NCI-H187 (cell line): Measurements from ENCODE around the gene PBX3.

Source experiments
- DNase-seq, 2 experiments: peaks; one replicate each; lab custom pipeline; 2025; lab: John Stamatoyannopoulos, UW

Gene PBX3

DNA sequence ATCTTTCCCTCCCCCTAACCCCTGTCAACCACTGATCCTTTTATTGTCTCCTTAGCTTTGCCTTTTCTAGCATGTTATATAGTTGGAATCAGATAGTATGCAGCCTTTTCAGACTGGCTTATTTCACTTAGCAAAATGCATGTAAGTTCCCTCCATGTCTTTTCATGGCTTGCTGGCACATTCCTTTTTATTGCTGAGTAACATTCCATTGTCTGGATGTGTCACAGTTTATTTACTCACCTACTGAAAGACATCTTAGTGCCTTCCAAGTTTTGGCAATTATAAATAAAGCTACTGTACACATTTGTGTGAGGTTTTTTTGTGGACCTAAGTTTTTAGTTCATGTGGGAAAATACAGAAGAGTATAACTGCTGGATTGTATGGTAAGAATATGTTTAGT, 230.1 kb downstream of the PBX3 start:
- DNase-seq, result no peak

DNA sequence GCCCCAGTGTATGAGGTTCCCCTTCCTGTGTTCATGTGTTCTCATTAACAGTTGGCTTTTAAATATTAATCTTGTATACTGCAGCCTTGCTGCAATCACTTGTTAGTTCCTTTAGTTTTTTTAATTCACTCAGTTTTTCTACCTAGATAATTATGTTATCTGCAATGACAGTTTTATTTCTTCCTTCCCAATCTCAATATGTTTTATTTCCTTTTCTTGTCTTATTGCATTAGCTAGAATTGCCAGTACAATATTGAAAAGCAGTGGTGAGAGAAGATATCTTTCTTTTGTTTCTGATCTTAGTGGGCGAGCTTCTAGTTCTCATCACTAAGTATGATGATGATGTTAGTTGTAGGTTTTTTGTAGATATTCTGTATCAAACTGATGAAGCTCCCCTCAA, 232.2 kb downstream of the PBX3 start:
- DNase-seq, result no peak

DNA sequence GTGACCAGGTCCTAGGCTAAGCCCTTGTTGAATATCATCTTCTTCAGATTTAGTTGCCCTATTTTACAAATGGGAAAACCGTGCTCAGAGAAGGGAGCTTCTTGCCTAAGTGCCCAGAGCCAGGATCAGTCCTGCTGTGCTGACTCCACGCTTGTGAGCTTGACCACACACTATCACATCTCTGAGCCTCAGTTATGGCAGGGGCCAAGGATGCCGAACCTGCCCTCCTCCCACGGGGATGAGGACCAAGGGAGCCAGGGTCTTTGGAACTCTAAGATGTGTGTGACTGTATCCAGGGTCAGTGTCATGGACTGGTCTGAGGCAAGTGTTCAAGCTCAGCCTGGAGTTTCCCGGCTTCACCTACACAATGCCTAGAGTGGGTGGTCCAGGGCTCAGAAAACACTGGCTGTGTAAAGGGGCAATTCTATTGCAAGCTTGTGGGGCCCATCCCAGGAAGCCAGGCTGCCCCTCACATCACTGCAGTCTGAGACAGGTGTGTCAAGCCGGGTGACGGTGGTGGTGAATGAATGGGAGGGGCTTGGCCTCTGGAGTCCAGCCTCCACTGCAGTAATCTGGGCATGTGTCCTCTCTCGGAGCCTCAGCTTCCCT, 235.7 kb downstream of the PBX3 start:
- no peak for DNase-seq

DNA sequence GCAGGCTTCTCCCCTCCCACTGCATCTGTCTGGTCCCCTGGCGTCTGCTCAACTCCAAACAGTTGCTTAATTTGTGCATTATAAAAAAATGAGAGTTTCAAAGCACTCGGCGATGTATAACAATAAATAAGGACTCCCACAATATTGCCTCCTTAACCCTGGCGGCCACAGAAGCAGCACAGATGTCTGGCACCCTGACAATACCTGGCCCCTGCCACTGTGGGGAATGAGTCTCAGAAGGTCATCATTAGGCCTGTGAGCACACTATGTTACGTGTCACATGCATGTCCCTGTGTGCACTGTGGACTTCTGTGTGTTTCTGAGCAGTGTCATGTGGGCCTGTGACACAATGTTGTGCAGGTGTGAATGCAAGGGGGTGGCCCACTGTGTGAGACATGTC, 236.5 kb downstream of the PBX3 start:
- no peak for DNase-seq

DNA sequence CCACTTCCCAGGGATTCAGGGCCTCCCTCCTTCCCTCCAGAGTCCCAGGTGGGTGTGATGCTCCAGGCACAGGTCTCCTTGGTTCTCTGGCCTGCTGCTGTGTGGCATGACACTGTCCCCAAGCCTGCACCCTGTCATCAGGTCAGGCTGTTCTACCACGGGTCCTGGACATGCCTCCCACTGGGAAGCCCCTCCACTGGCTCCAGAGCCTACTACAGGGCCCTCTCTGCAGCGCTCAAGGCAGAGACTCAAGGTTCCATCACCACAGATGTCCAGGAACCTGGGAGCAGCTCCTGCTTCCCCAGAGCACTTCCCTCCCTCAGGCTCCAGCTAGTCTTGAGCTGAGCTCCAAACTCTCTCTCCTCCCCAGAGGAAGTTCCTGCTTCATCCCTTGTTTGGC, 237.3 kb downstream of the PBX3 start:
- no peak for DNase-seq

DNA sequence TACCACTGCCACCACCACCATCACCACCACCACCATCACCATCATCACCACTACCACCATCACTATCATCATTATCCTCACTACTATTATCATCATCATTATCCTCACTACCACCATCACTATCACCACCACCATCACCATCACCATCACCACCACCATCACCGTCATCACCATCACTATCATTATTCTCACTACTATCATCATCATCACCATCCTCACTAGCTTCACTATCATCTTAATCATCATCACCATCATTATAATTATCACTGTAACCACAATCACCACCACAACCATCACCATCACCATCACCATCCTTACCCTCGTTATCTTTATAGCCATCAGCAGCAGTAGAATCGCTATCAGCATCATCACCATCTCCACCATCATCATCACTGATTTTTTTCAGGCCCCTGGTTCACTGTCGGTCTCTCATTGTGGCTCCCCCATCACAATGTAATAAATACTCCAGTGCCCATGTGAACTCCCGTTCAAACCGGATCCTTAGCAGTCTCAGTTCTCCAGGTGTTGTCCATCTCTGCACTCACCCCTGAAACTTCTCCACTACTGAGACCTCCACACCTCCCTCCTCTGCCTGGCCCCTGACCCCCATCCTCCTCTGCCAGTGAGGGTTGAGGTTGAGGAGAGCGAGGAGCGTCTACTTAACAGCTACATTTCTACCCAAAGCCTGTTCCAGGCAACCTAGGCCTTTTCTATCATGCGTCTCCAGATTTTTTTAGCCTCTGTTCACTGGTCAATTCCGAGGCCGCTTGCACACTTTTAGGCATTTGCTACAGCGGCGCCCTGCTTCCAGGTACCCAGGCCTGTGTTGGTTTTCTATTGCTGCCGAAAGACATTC, 238.2 kb downstream of the PBX3 start:
- DNase-seq, result no peak

DNA sequence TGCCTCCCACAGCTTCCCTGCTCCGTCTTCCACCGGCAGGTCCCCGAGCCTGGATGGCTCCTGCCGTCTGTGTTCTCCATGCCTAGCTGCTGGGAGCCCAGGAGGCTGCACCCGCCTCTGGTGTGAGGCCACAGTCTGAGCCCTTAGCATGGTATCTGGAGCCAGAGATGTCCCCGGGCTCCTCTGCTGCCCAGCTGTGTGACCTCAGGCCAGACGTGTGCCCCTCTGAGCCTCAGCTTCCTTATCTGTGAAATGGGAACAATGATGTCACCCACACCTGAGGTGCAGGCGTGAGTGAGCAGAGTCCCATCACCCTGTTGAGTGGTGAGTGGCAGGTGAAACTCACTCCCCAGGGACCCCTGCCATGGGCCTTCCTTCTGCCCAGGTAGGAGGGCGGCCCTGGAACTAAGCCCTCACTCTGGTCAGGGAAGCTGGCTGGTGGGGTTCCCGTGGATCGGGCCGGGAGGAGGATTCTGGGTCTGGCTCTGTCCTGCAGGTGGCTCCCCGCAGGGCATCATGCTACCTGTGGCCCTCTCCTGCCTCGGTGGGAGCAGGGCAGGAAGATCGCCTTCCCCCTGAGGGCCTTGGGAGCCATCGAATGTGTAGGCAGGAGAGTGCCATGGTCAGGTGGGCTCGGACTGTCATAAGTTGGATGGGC, 239.0 kb downstream of the PBX3 start:
- no peak for DNase-seq

DNA sequence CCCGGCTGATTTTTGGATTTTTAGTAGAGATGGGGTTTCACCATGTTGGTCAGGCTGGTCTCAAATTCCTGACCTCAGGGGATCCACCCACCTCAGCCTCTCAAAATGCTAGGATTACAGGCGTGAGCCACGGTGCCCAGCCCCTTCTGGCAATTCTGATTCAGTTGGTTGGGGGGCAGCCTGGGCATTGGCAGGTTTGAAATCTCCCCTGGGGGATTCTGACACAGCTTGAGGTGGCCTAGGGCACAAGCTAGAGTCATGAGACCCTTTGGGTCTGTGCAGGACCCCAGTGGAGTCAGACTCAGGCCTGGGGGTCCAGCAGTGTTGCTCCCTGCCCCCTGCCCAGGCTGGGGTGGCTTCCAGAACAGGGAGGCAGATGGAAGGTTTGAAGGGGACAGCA, 239.8 kb downstream of the PBX3 start:
- DNase-seq, result no peak

DNA sequence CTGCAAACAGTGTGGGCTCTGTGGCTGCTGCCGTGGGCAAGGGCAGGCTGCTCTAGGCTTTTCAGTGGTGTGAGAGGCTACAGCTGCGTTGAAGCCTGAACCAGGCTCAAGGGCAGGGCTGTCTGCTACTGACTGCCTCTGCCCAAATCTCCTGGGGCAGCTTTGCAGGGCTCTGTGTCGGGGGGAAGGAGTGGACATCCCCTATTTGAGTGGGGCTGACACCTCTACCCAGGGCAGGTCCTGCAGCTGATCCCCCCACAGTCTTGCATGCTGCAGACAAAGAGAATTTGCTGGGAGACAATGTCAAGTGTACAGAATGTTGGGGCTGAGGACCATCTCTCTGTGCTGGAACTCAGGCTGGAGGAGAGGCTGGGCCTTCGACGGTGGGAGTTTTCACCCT, 240.2 kb downstream of the PBX3 start:
- no peak for DNase-seq

DNA sequence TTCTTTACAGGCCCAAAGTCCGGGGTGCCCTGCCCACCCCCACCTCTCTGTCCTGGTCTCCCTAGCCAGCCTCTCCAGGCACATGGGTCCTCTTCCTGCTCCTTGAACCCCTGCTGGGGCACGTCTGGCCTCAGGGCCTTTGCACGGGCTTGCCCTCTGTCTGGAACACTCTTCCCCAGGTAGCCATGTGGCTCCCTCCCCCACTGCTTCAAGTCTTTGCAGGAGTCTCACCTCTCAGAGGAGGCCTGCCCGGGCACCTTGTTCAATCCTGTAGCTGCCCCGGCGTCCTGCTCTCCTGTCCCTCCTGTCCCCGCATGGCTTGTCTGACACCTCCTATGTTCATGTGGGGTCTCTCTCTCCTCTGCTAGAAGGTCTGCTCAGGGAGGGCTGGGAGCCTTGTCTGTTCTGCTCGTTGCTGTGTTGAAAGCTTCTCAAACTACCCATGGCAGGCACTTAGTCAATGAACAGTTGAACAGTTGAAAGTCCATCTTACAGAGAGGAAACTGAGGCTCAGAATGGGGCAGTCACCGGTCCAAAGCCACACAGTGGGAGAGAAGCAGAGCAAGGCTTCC, 241.4 kb downstream of the PBX3 start:
- DNase-seq, result no peak

DNA sequence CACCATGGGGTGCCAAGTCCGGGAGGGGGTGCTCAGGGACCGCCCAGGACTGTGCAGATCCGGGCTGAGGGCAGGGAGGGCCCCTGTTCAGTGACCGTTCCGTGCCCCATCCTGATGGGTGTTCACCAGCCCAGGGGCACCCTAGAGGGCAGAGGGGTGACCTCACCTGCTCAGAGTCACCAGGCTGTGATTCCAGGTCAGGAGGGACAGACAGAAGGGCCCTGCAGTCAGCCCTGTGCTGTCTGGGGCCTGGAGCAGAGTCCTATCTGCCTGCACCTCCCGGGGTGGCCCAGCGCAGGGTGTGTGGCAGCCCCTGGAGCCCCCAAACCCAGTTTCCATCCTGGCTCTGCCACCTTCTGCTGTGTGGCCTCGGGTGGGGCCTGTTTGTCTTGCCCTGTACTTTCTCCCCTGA, 241.9 kb downstream of the PBX3 start:
- DNase-seq, result no peak

DNA sequence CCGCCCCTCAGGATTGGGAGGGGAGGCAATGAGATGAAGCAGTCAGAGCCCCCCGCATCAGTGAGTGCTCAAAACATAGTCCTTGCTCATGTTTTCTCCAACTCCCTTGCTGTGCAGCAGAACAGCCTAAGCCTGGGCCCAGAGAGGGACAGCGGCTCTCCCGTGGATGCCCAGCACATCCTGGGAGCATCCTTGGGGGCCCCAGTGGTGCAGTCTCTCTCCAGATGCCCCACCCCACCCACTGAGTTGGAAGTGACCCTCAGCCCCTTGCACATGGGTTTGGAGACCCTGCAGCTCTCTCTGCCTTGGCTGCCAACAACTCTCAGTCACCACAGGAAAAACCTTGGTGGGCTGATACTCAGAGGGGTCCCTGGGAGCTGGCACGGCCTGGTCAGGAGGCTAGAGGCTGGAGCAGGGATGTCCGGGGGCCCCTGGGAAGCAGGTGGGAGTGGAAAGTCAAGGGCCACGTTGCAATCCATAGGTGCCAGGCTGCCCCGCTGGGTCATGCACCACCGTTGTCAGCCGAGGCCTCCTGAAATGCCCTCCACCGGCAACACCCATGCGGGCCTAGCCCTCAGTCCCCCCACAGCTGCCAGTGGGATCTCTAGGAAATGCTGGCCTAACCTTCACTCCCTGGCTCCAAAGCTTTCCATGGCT, 242.5 kb downstream of the PBX3 start:
- no peak for DNase-seq

DNA sequence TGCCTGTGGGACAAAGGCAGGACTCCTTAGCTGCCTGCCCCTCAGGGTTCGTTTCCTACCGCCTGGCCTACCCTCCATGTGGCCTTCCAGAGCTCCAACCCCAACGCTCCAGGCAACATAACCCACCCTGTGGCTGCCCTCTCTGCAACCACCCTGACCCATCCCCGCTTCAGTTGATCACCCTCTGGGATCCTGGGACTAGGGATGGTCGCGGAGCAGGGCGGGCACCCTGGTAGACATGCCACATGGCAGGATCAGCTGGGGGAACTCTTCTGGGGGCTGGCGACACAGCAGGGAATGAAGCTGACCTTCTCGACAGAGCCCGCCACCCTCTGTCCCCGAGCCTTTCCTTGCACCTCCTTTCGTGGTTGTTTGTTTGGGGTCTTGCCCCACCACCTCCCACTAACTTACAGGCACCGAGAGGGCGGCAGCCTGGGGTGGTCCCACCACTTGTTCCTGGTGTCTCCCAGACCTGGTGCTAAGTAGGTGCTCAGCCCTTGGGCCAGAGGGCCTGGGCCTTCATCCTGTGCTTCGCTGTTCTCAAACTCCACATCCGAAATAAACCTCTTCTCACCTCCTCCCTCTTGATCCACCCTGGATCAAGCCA, 243.1 kb downstream of the PBX3 start:
- DNase-seq, result no peak

DNA sequence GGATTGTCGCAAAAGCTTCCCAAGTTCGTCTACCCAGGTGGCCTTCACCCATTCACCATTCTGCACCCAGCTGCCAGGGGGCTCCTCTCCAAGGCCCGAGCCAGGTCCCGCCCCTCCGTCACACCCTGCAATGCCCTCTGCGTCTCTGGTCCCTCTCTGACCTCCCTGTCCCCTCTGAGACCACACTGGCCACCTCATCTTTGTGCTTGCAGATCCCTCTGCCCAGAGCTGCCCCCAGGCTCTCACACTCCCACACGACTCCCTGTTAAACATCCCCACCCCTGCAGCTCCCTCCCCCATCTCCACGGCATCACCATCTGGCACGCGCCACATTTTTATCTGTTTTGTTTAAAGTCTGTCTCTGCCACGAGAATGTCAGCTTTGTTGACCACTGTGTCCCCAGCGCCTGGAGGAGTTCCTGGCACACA, 243.6 kb downstream of the PBX3 start:
- DNase-seq, result no peak

DNA sequence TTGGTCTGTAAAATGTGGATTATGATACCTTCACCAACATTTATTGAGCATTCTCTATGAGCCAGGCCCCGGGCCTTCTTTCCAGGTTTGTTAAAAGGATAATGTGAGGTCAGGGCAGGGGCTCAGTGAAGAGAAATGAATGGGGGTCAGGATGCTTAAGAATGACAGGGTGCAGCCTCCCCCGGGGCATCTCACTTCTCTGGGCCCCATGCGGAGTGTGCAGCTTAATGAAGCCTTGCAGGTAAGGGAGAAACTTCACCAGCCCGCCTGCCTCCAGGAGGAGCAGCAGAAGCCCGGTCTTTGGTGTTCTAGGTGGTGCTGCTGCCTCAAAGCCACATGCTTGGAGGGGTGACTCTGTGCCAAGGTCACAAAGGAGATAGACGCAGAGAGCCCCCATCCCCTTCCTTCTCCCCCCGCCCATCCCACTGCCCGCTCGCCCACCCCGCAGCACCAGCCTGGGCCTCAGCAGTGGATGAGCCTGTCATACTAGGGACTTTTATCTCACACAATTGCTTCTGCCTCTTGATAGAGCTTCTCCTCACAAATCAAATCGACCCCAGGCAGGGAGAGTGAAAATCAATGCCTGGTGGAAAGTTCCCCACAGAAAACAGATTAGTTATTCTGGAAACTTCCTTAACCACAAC, 244.8 kb downstream of the PBX3 start:
- no peak for DNase-seq

DNA sequence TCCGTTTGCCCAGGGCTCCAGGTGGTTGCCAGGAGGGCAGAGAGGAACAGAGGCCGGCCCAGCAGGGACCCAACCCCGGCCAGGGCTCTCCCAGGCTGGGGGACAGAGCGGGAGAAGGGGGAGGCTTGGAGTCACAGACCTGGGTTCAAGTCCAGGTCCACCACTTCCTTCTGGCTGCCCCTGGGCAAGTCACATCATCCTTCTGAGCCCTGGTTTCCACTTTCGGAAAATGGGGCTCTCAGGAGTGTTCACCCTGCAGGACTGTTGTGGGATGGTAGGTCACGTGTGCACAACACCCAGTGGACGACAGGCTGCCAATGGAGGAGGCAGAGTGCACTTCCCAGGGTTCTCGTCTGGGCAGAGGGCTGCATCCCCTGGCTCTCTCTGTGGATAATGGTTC, 245.4 kb downstream of the PBX3 start:
- DNase-seq, result no peak

DNA sequence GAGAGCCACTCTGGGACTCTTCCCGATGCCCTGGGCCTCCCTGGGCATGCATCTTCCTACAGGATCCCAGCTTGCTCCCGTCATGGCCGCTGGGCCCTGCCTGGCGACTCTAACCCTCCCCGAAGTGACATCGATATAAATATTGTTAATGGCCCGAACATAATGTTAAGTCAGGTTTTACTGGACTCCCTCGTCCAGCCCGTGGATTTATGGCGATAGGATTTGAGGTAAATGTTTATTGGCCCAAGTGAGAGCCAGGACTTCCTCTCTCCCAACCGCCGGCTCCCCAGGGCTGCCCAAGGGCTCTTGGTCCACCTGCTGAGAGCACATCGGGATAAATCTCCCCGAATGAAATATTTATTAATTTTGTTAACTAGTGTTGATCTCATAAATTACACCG, 246.3 kb downstream of the PBX3 start:
- DNase-seq, result no peak

DNA sequence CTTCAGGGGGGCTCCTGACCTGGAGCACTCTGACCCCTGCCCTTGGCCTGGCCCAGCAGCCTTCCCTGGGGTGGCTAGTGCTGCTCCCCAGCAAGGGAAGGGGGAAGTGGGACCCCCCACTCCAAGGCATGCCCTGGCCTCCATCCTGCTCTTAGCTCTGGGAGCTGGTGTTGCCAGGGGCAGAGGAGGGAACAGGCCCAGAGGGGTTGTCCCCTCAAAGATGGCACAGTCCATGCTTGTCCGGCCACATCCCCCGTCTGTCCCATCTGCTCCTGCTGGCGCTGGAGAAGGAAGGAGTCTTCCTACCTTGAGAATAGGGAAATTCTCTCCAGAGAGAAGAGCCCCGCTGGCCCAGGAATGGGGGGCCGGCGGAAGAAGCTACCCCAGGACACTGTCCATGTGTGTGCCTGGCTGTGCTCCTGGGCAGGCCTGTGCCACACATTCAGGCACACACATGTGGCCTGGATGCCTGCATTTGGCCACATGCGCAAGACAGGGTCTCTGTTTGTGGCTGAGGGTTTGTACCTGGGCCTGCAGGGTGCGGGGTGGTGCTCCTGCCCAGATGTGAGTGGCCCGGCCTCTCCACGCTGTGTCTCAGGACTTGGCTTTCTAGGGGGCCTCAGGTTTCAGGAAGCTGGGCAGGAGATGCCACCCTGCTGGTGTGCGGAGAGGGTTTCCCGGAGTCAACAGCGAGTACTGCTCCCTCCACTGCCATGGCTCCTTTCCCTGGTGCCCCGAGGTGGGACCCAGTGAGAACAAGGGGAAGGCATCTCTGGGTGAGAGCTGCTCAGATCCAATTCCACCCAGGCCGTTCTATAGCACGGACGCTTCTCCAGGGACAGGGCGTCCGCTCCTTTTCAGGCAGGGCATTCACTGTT, 247.1 kb downstream of the PBX3 start:
- DNase-seq, result no peak

DNA sequence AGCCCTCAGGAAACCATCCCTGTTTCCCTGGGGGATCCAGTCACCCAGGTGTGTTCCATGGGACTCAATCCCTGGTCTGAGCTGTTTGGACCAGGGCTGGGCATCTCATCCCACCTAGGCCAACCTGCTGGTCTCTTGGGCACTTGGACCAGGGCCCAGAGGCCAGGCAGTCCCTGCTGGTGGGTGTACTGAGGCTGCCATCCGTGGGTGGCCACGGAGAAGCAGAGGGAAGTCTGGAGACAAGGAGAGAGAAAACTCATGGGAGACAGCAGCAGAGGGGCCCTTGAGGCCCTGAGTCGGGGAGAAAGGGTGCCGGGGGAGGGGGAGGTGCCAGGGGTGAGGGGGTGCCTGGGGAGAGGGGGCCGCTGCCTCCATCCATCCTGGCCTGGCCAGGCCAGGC, 247.8 kb downstream of the PBX3 start:
- DNase-seq, result no peak

DNA sequence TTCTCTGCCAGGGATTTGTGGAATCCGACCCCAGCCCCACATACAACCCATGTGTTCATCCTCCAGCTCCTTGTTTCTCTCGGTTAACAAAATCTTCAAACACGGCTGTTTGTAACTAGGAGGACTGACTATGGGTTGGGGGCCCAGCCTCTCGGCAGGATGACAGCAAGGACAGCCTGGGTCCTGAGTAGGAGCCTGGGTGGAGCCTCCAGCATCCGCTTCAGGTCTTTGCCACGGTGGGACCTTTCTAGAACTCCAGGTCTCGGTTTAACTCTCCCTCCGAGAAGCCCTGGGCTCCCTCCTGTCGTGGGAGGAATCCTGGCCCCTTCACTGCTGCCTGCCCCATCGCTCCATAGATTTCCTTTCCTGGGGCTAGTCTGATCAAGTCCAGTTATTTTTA, 248.5 kb downstream of the PBX3 start:
- DNase-seq, result no peak
